Keratinocyte (primary cell): ENCODE data around the gene EPHX1. TPM values are rescaled to one million over a fixed set of nuclear protein-coding genes. Genes with fewer than 3 reads are reported as not detected.

ENCODE experiments used
- DNase-seq: peaks from one replicate; pipeline ENCODE4 v3.0.0-alpha.2; 2011; ENCODE audit warnings: low read depth, missing footprints, low spot score
- FAIRE-seq: peaks from 2 replicates; lab custom pipeline; 2011; peaks lifted over from hg19 to GRCh38; lab: Jason Lieb, UNC
- H2AFZ ChIP-seq: 2 replicates; pipeline ENCODE4 v1.6.0; 2012; ENCODE audit warnings: low read length, control low read depth, inconsistent platforms; ENCODE audit not compliant: control insufficient read depth
- H3K27ac ChIP-seq: 2 replicates; pipeline ENCODE4 v1.5.1; 2011; ENCODE audit warnings: low read length; ENCODE audit not compliant: control insufficient read depth, insufficient read depth
- H3K27me3 ChIP-seq: 3 replicates; pipeline ENCODE4 v1.6.0; 2011; ENCODE audit warnings: low read length; ENCODE audit not compliant: control insufficient read depth, insufficient read depth; ENCODE audit errors: extremely low read depth
- H3K36me3 ChIP-seq, 2 experiments: 2 replicates in 1 of 2; 3 replicates in 1 of 2; pipeline ENCODE4 v1.5.1; 2011; ENCODE audit warnings: low read length in 2 of 2, mild to moderate bottlenecking in 1 of 2; ENCODE audit not compliant: control insufficient read depth in 2 of 2, insufficient read depth in 2 of 2; ENCODE audit errors: extremely low read depth in 1 of 2
- H3K4me1 ChIP-seq: 3 replicates; pipeline ENCODE4 v1.5.1; 2011; ENCODE audit warnings: low read length; ENCODE audit not compliant: control insufficient read depth, insufficient read depth; ENCODE audit errors: extremely low read depth
- H3K4me2 ChIP-seq: 3 replicates; pipeline ENCODE4 v1.6.0; 2011; ENCODE audit warnings: low read depth, low read length; ENCODE audit not compliant: control insufficient read depth, insufficient read depth; ENCODE audit errors: extremely low read depth
- H3K4me3 ChIP-seq, 3 experiments: fragments of 200-600 bp in 1 of 3; sonication (generic) in 1 of 3; 2 replicates in 2 of 3; 3 replicates in 1 of 3; pipeline ENCODE4 v1.5.1; 2011 to 2016; ENCODE audit warnings: low read length in 3 of 3, mild to moderate bottlenecking in 3 of 3, control low read depth in 2 of 3, inconsistent platforms in 1 of 3, low read depth in 1 of 3, mixed read lengths in 1 of 3, mixed run types in 1 of 3, moderate library complexity in 1 of 3; ENCODE audit not compliant: control insufficient read depth in 2 of 3, insufficient read depth in 2 of 3; ENCODE audit errors: extremely low read depth in 1 of 3
- H3K79me2 ChIP-seq: 2 replicates; pipeline ENCODE4 v1.6.0; 2012; ENCODE audit warnings: low read length; ENCODE audit not compliant: control insufficient read depth, insufficient read depth
- H3K9ac ChIP-seq: 3 replicates; pipeline ENCODE4 v1.6.0; 2011; ENCODE audit warnings: low read length; ENCODE audit not compliant: control insufficient read depth, insufficient read depth; ENCODE audit errors: extremely low read depth
- H3K9me1 ChIP-seq: 3 replicates; pipeline ENCODE4 v1.6.0; 2011; ENCODE audit warnings: low read length; ENCODE audit not compliant: control insufficient read depth, insufficient read depth; ENCODE audit errors: extremely low read depth
- H3K9me3 ChIP-seq: 2 replicates; pipeline ENCODE4 v1.5.1; 2012; ENCODE audit warnings: low read depth, low read length; ENCODE audit not compliant: control insufficient read depth
- H4K20me1 ChIP-seq: 3 replicates; pipeline ENCODE4 v1.6.0; 2011; ENCODE audit warnings: low read length; ENCODE audit not compliant: control insufficient read depth, insufficient read depth; ENCODE audit errors: extremely low read depth
- EZH2 ChIP-seq: IDR thresholded peaks from one replicate; pipeline ENCODE4 v1.6.1; 2012; ENCODE audit warnings: inconsistent platforms, mild to moderate bottlenecking, low read length, moderate library complexity
- dilution Hi-C: fragments of 300-500 bp; cut with MboI; formaldehyde crosslinking; loops from one replicate; pipeline ENCODE4 v1.7.0; 2020; ENCODE audit warnings: low sequenced_read_pairs; ENCODE audit not compliant: extremely low pct_ligation_motif_present
- polyA plus RNA-seq, 5 experiments: library from polyadenylated mRNA; depleted of rRNA in 3 of 5; stranded (reverse) in 3 of 5; stranded (forward) in 1 of 5; unstranded in 1 of 5; fragments of >200 nt; gene quantifications; 1 replicate in 1 of 5; 2 replicates in 3 of 5; 3 replicates in 1 of 5; pipeline versions ENCODE4 v1.2.1 to v1.2.3, GENCODE V29; 2011 to 2012; ENCODE audit warnings: missing spikeins in 2 of 5, low read depth in 1 of 5, low replicate concordance in 1 of 5
- TF ChIP-seq, protein P1 (sequence below), 3 experiments: IDR thresholded peaks in 1 of 3; conservative IDR thresholded peaks in 1 of 3; optimal IDR thresholded peaks in 1 of 3; 2 replicates in 2 of 3; 3 replicates in 1 of 3; pipeline versions ENCODE3 to v1.5.1; 2011; ENCODE audit warnings: low read length in 3 of 3, mild to moderate bottlenecking in 3 of 3, moderate library complexity in 2 of 3, control low read depth in 1 of 3, inconsistent platforms in 1 of 3; ENCODE audit not compliant: insufficient read depth in 2 of 3; ENCODE audit errors: extremely low read depth in 1 of 3

Gene EPHX1
- polyA plus RNA-seq, 1 donor (not counting 4 experiments of a cell fraction or from before 2014, with no cell fraction given): 6.4 TPM

DNA sequence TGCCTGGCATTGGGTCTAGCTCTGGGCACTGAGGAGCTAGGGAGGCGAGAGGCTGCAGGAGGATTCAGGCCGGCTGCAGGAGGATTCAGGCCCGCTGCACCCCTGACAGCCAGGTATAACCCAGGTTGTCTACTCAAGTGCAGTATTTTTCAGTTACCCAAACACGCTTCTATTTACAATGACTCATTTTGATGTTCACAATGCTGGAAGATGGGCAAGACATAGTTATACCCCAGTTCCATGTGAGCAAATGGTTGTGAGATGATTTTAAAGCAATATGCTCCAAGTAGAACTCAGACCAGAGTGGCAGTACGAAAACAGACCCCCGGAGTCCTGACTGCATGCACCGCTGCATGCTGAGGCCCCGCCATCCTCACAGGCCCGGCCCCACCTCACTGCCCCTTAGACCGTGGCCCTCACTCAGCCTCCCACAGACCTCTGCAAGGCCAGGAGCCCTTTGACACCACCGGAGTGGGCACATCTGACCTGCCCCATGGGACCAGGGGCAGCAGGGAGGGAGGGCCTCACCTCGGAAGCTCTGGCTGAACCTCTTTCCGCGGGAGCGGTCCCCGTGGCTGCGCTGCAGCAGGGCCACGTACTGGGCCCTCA lies 78.5 kb downstream of the EPHX1 start:
- no peak for FAIRE-seq
- Histone ChIP-seq H3K27ac (no peak overlapping the region), H3K9me1 (no peaks in the 10 kb centered on the region), H3K4me2 (no peak overlapping the region), H2AFZ (no peak overlapping the region), H3K79me2 (no peaks in the 10 kb centered on the region), H3K9me3 (no peaks in the 10 kb centered on the region), H3K4me3 (no peak overlapping the region), H3K4me1 (peaks cover 2% of the 10 kb centered on the region), H4K20me1 (no peaks in the 10 kb centered on the region), H3K9ac (no peak overlapping the region), H3K36me3 (no peaks in the 10 kb centered on the region), H3K27me3 (no peaks in the 10 kb centered on the region)
- dilution Hi-C loops: no loop called here
- no peak for DNase-seq
- TF ChIP-seq EZH2: no peak
- TF ChIP-seq, protein P1, sequence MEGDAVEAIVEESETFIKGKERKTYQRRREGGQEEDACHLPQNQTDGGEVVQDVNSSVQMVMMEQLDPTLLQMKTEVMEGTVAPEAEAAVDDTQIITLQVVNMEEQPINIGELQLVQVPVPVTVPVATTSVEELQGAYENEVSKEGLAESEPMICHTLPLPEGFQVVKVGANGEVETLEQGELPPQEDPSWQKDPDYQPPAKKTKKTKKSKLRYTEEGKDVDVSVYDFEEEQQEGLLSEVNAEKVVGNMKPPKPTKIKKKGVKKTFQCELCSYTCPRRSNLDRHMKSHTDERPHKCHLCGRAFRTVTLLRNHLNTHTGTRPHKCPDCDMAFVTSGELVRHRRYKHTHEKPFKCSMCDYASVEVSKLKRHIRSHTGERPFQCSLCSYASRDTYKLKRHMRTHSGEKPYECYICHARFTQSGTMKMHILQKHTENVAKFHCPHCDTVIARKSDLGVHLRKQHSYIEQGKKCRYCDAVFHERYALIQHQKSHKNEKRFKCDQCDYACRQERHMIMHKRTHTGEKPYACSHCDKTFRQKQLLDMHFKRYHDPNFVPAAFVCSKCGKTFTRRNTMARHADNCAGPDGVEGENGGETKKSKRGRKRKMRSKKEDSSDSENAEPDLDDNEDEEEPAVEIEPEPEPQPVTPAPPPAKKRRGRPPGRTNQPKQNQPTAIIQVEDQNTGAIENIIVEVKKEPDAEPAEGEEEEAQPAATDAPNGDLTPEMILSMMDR (optimal IDR thresholded peaks at IDR 0.05 in 1 of 3, IDR thresholded peaks at IDR 0.05 in 1 of 3, conservative IDR thresholded peaks at IDR 0.05 in 1 of 3; ENCODE audit: extremely low read depth in 1 of 3, insufficient read depth in 2 of 3, low read length in 3 of 3): no peak

GRCh38 chr1:225888898-225889601 lies 79.1 kb downstream of the EPHX1 start, which contains the start of gene LEFTY1:
Gene LEFTY1 (minus strand): TSS chr1:225889146. CDS start chr1:225889066, 80 bp downstream.
- FAIRE-seq: no peak
- Histone ChIP-seq H3K9ac (no peak within 1 kb of the TSS), H3K36me3 (no peaks in the 10 kb centered on the region), H3K4me3 (no peak within 1 kb of the TSS), H4K20me1 (no peaks in the 10 kb centered on the region), H3K27ac (no peak within 1 kb of the TSS), H3K27me3 (no peaks in the 10 kb centered on the region), H2AFZ (no peak within 1 kb of the TSS), H3K4me1 (peaks cover 2% of the 10 kb centered on the region), H3K79me2 (no peaks in the 10 kb centered on the region), H3K9me3 (no peaks in the 10 kb centered on the region), H3K9me1 (no peaks in the 10 kb centered on the region), H3K4me2 (no peak within 1 kb of the TSS)
- dilution Hi-C loops: no loop called here
- no peak for TF ChIP-seq EZH2
- TF ChIP-seq, protein P1 (optimal IDR thresholded peaks at IDR 0.05 in 1 of 3, IDR thresholded peaks at IDR 0.05 in 1 of 3, conservative IDR thresholded peaks at IDR 0.05 in 1 of 3; ENCODE audit: extremely low read depth in 1 of 3, insufficient read depth in 2 of 3, low read length in 3 of 3): no peak
- DNase-seq: no peak
